RWPE2 (cell line): ENCODE results near the gene MYL1.

Experiments used
- ATAC-seq: fragments of 200-7000 bp; cut with Tn5 transposase; 3 replicates; pipeline ENCODE4 v1.9.1; 2021; ENCODE audit warnings: low read depth
- DNase-seq: peaks from one replicate; pipeline ENCODE4 v3.0.0-alpha.2; 2020; ENCODE audit warnings: low spot score
- H3K27ac ChIP-seq: fragments of 450-650 bp; 2 replicates; pipeline ENCODE4 v1.5.1; 2017; ENCODE audit warnings: mild to moderate bottlenecking; ENCODE audit not compliant: poor library complexity, severe bottlenecking
- H3K27me3 ChIP-seq: fragments of 250-450 bp; sonication (Bioruptor Pico); 2 replicates; pipeline ENCODE4 v1.5.1; 2021; ENCODE audit warnings: mild to moderate bottlenecking, moderate library complexity; ENCODE audit not compliant: insufficient read depth, poor library complexity, severe bottlenecking
- H3K36me3 ChIP-seq: fragments of 250-450 bp; sonication (Bioruptor Pico); 2 replicates; pipeline ENCODE4 v1.5.1; 2020; ENCODE audit warnings: low read depth, mild to moderate bottlenecking, moderate library complexity
- H3K4me1 ChIP-seq: fragments of 250-450 bp; sonication (Bioruptor Pico); 2 replicates; pipeline ENCODE4 v1.5.1; 2021; ENCODE audit warnings: mild to moderate bottlenecking, moderate library complexity; ENCODE audit not compliant: insufficient read depth, poor library complexity, severe bottlenecking
- H3K4me3 ChIP-seq: fragments of 250-450 bp; sonication (Bioruptor Pico); 2 replicates; pipeline ENCODE4 v1.5.1; 2021; ENCODE audit warnings: mild to moderate bottlenecking, moderate library complexity; ENCODE audit not compliant: severe bottlenecking
- H3K9me3 ChIP-seq: fragments of 250-450 bp; sonication (Bioruptor Pico); 2 replicates; pipeline ENCODE4 v1.5.1; 2021; ENCODE audit warnings: mild to moderate bottlenecking, moderate library complexity; ENCODE audit not compliant: severe bottlenecking
- TF ChIP-seq, protein P1 (sequence below): fragments of 450-650 bp; IDR thresholded peaks from one replicate; pipeline ENCODE4 v1.5.1; 2017; ENCODE audit warnings: mild to moderate bottlenecking, moderate library complexity; ENCODE audit not compliant: poor library complexity, severe bottlenecking

Gene MYL1

DNA sequence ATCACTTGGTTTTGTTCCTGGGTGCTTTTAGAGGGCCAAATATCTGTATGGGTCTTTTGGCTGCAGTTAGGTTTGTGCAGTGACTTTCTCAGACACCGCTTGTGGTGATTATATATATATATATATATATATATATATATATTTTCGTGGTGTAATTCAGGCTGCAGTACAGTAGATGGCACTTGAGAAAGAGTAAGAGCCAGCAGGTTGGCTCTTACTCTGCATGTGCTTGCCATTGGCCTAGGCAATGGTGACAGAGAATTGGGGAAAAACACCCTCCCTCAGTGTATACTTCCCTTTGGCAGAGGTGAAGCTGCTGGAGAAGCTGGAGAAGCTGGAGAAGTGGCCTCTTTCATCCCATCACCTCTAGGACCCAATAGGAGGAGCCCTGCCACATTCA lies 22.2 kb upstream of the MYL1 start:
- ATAC-seq (no peak), DNase-seq (no peak)
- Histone ChIP-seq H3K27me3 (no peaks in the 10 kb centered on the region), H3K9me3 (no peaks in the 10 kb centered on the region), H3K36me3 (no peaks in the 10 kb centered on the region), H3K27ac (no peak overlapping the region), H3K4me3 (no peak overlapping the region), H3K4me1 (no peaks in the 10 kb centered on the region)
- TF ChIP-seq, protein P1, sequence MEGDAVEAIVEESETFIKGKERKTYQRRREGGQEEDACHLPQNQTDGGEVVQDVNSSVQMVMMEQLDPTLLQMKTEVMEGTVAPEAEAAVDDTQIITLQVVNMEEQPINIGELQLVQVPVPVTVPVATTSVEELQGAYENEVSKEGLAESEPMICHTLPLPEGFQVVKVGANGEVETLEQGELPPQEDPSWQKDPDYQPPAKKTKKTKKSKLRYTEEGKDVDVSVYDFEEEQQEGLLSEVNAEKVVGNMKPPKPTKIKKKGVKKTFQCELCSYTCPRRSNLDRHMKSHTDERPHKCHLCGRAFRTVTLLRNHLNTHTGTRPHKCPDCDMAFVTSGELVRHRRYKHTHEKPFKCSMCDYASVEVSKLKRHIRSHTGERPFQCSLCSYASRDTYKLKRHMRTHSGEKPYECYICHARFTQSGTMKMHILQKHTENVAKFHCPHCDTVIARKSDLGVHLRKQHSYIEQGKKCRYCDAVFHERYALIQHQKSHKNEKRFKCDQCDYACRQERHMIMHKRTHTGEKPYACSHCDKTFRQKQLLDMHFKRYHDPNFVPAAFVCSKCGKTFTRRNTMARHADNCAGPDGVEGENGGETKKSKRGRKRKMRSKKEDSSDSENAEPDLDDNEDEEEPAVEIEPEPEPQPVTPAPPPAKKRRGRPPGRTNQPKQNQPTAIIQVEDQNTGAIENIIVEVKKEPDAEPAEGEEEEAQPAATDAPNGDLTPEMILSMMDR = no peak

DNA sequence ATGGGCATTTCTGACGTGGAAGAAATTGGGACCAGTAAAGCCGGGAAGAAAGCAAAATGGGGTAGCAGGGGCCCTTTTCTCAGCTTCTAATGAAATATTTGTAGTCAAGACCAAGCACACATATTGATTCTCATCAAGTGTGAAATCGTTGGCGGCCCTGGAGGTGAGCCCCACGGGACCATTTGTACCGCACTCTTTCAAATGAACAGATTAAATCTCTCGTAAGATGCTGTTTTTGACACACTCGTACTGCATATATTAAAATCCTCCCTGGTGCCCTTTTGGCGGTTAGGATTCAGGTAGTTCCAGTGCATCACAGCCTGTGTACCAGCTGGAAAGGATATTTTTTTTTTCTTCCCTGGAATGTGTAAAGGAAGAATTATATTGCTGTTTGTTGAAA lies 9.9 kb upstream of the MYL1 start:
- Histone ChIP-seq H3K27me3 (no peaks in the 10 kb centered on the region), H3K36me3 (no peaks in the 10 kb centered on the region), H3K4me1 (no peaks in the 10 kb centered on the region), H3K27ac (no peak overlapping the region), H3K4me3 (no peak overlapping the region), H3K9me3 (no peaks in the 10 kb centered on the region)
- DNase-seq (no peak), ATAC-seq (no peak)
- TF ChIP-seq, protein P1 = no peak

DNA sequence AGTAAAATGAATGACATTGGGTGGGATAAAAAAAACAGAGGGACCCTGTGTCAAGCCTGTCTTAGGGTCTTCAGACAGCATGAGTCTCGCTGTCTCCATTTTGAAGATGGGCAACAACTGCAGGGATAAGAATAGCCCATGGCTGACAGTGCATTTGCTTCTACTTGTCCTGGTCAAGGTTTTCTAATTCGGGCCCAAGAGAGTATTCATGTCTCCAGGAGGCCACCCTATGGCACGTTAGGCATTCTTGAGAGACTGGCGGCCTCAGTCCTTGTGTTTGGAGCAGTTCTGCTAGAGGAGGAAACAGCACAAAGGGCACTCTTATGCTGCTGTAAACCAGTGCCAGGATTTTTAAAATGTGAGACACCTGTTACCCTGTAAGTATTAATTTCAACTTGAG lies 9.5 kb upstream of the MYL1 start:
- no peak for DNase-seq
- TF ChIP-seq, protein P1 = no peak
- H3K36me3 ChIP-seq = no peaks in the 10 kb centered on the region
- no peaks in the 10 kb centered on the region for H3K4me1 ChIP-seq
- H3K27me3 ChIP-seq = no peaks in the 10 kb centered on the region
- H3K4me3 ChIP-seq = no peak overlapping the region
- no peak for ATAC-seq
- H3K9me3 ChIP-seq = no peaks in the 10 kb centered on the region
- no peak overlapping the region for H3K27ac ChIP-seq

DNA sequence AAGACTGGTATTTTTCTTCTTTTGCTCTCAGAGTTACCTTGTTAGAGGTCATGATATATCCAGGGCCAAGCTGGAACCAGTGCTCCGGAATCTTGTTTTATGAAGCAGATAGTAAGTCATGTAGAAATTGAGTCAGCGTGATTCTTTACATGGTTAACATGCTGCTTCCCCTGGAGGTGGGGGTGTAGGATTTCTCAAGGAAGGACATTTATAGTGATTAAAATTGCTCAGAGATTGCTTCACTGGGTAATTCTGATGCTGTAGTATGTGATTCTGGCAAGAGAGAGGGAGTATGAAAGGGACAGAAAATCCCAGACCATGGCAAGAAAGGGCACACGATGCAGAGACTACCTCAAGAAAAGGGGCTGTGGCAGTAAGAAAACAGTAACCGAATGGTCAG lies 8.0 kb upstream of the MYL1 start:
- TF ChIP-seq, protein P1 = no peak
- H3K4me1 ChIP-seq = no peaks in the 10 kb centered on the region
- ATAC-seq (no peak), DNase-seq (no peak)
- H3K27ac ChIP-seq = no peak overlapping the region
- no peaks in the 10 kb centered on the region for H3K36me3 ChIP-seq
- H3K27me3 ChIP-seq = no peaks in the 10 kb centered on the region
- H3K4me3 ChIP-seq = no peak overlapping the region
- no peaks in the 10 kb centered on the region for H3K9me3 ChIP-seq

DNA sequence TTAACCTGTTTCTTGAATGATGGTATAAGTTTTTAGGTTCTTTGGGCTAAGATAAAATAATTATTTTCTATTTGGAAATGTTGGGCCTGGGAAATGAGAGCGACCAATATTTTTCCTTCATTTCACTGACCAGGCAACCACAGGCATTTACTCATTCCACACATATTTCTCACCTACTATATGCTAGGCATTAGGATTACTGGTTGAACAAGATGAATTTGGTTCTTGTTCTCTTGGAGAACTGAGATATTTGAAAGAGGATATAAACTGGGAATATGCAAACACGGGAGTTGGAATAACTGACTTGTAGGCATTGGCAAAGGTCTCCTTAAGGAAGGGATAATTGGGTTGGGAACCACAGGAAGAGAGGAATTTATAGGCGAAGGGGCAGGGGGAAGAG lies 3.9 kb upstream of the MYL1 start:
- DNase-seq = no peak
- TF ChIP-seq, protein P1 = no peak
- no peak for ATAC-seq

More for the DNA sequence above, 3.9 kb upstream of the MYL1 start:
- Histone ChIP-seq H3K4me1 (no peaks in the 10 kb centered on the region), H3K9me3 (no peaks in the 10 kb centered on the region), H3K36me3 (no peaks in the 10 kb centered on the region), H3K4me3 (no peak overlapping the region), H3K27me3 (no peaks in the 10 kb centered on the region), H3K27ac (no peak overlapping the region)
